Measurements from ENCODE around the gene CITED4.

CITED4 gene

GRCh38 chr1:40834968-40835545, 27.1 kb downstream of the CITED4 start:
- DNase-seq (ENCODE audit: low read depth), result no peak

GRCh38 chr1:40833979-40834378, 28.2 kb downstream of the CITED4 start:
- DNase-seq (ENCODE audit: low read depth), result no peak

- no peak for DNase-seq (ENCODE audit: low read depth)
These were observed 31.0 kb downstream of the CITED4 start for GRCh38 chr1:40831001-40831732.

- DNase-seq (ENCODE audit: low read depth), result no peak
These were observed 31.7 kb downstream of the CITED4 start for GRCh38 chr1:40830419-40830943.

GRCh38 chr1:40829631-40830245, 32.4 kb downstream of the CITED4 start:
- no peak for DNase-seq (ENCODE audit: low read depth)

- DNase-seq (ENCODE audit: low read depth), result no peak
These were observed 36.2 kb downstream of the CITED4 start for GRCh38 chr1:40825996-40826395.

- no peak for DNase-seq (ENCODE audit: low read depth)
These were observed 36.8 kb downstream of the CITED4 start for GRCh38 chr1:40825435-40825788.

- DNase-seq (ENCODE audit: low read depth), result no peak
These were observed 37.4 kb downstream of the CITED4 start for GRCh38 chr1:40824591-40825434.

- DNase-seq (ENCODE audit: low read depth), result no peak
These were observed 38.2 kb downstream of the CITED4 start for GRCh38 chr1:40823983-40824382.

- no peak for DNase-seq (ENCODE audit: low read depth)
These were observed 38.8 kb downstream of the CITED4 start for GRCh38 chr1:40823345-40823744.

GRCh38 chr1:40822890-40823289, 39.3 kb downstream of the CITED4 start:
- no peak for DNase-seq (ENCODE audit: low read depth)

- no peak for DNase-seq (ENCODE audit: low read depth)
These were observed 41.1 kb downstream of the CITED4 start for GRCh38 chr1:40820911-40821693.

GRCh38 chr1:40820251-40820797, 41.8 kb downstream of the CITED4 start:
- DNase-seq (ENCODE audit: low read depth), result no peak

GRCh38 chr1:40819101-40819500, 43.1 kb downstream of the CITED4 start:
- DNase-seq (ENCODE audit: low read depth), result no peak

GRCh38 chr1:40818264-40818961, 43.8 kb downstream of the CITED4 start:
- DNase-seq (ENCODE audit: low read depth), result peak; percentile 73

GRCh38 chr1:40817791-40818263, 44.3 kb downstream of the CITED4 start:
- no peak for DNase-seq (ENCODE audit: low read depth)

- DNase-seq (ENCODE audit: low read depth), result no peak
These were observed 46.7 kb downstream of the CITED4 start for GRCh38 chr1:40815420-40815819.
